Endothelial cell of umbilical vein (primary cell): ENCODE results near the gene TMCO2. TPM values are rescaled to one million over a fixed set of nuclear protein-coding genes. Genes with fewer than 3 reads are reported as not detected.

Source experiments
- BruUV-seq: library from RNA; stranded (reverse); fragments of 400-500 nt; replicated peaks from 2 replicates; lab custom pipeline; 2021; lab: Mats Ljungman, UMichigan
- CTCF ChIA-PET: fragments of 300-600, 350-600 bp; sonication (Branson Sonifier 250); formaldehyde crosslinking; loops from one replicate; lab custom pipeline; 2021; ENCODE audit warnings: antibody characterized with exemption, inconsistent platforms; lab: Charles Lee
- POLR2A ChIA-PET: fragments of 300-600, 350-600 bp; sonication (Branson Sonifier 250); formaldehyde crosslinking; loops from one replicate; lab custom pipeline; 2021; ENCODE audit warnings: antibody characterized with exemption, inconsistent platforms; lab: Charles Lee
- DNase-seq: peaks from one replicate; pipeline ENCODE4 v3.0.0-alpha.2; 2011; ENCODE audit warnings: low read depth, low spot score
- FAIRE-seq: peaks from 2 replicates; lab custom pipeline; 2011; peaks lifted over from hg19 to GRCh38; lab: Jason Lieb, UNC
- H2AFZ ChIP-seq: 2 replicates; pipeline ENCODE4 v1.6.0; 2012; ENCODE audit warnings: low read depth, low read length, control low read depth, inconsistent platforms
- H3K27ac ChIP-seq: 2 replicates; pipeline ENCODE4 v1.5.1; 2011; ENCODE audit warnings: low read depth, mild to moderate bottlenecking, control low read depth, low read length, moderate library complexity; ENCODE audit not compliant: insufficient read depth
- H3K27me3 ChIP-seq, 2 experiments: 2 replicates each; pipeline versions ENCODE4 v1.6.0 to v1.6.1; 2011; ENCODE audit warnings: low read length in 2 of 2, mixed read lengths in 1 of 2; ENCODE audit not compliant: control insufficient read depth in 2 of 2, insufficient read depth in 2 of 2
- H3K36me3 ChIP-seq, 2 experiments: 2 replicates in 1 of 2; 3 replicates in 1 of 2; pipeline ENCODE4 v1.5.1; 2011; ENCODE audit warnings: low read length in 2 of 2, mild to moderate bottlenecking in 1 of 2, moderate library complexity in 1 of 2; ENCODE audit not compliant: control insufficient read depth in 2 of 2, insufficient read depth in 2 of 2; ENCODE audit errors: extremely low read depth in 1 of 2
- H3K4me1 ChIP-seq: 3 replicates; pipeline ENCODE4 v1.5.1; 2011; ENCODE audit warnings: mild to moderate bottlenecking, low read length; ENCODE audit not compliant: control insufficient read depth, insufficient read depth; ENCODE audit errors: extremely low read depth
- H3K4me2 ChIP-seq: 2 replicates; pipeline ENCODE4 v1.6.1; 2011; ENCODE audit warnings: low read length, control low read depth, mixed read lengths; ENCODE audit not compliant: insufficient read depth
- H3K4me3 ChIP-seq, 3 experiments: fragments of 200-600 bp in 1 of 3; sonication (generic), shearing (Covaris generic) in 1 of 3; replicated peaks in 1 of 3; 2 replicates each; pipeline ENCODE4 v1.5.1; 2011 to 2016; ENCODE audit warnings: control low read depth in 3 of 3, low read length in 3 of 3, mild to moderate bottlenecking in 2 of 3, inconsistent platforms in 1 of 3, low read depth in 1 of 3, moderate library complexity in 1 of 3; ENCODE audit not compliant: insufficient read depth in 1 of 3
- H3K79me2 ChIP-seq: 2 replicates; pipeline ENCODE4 v1.6.0; 2012; ENCODE audit warnings: low read length, inconsistent platforms; ENCODE audit not compliant: control insufficient read depth, insufficient read depth
- H3K9ac ChIP-seq: replicated peaks from 2 replicates; pipeline ENCODE3; 2011; ENCODE audit warnings: low read length, control low read depth; ENCODE audit not compliant: insufficient read depth; ENCODE audit errors: extremely low read depth
- H3K9me1 ChIP-seq: replicated peaks from 3 replicates; pipeline ENCODE4 v1.6.0; 2011; ENCODE audit warnings: mild to moderate bottlenecking, low read length; ENCODE audit not compliant: control insufficient read depth, insufficient read depth; ENCODE audit errors: extremely low read depth
- H3K9me3 ChIP-seq: replicated peaks from 2 replicates; pipeline ENCODE4 v1.5.1; 2012; ENCODE audit warnings: low read length, inconsistent platforms; ENCODE audit not compliant: control insufficient read depth, insufficient read depth
- H4K20me1 ChIP-seq: replicated peaks from 2 replicates; pipeline ENCODE3; 2011; ENCODE audit warnings: mild to moderate bottlenecking, low read length; ENCODE audit not compliant: control insufficient read depth, insufficient read depth; ENCODE audit errors: extremely low read depth
- CTCF ChIP-seq, 2 donors: IDR thresholded peaks; 1 replicate in 1 of 2; 2 replicates in 1 of 2; pipeline ENCODE4 v1.5.1; 2011; ENCODE audit warnings: low read length in 2 of 2, mild to moderate bottlenecking in 2 of 2, moderate library complexity in 2 of 2, control low read depth in 1 of 2, inconsistent platforms in 1 of 2, low read depth in 1 of 2; ENCODE audit not compliant: insufficient read depth in 1 of 2; ENCODE audit errors: extremely low read depth in 1 of 2
- EZH2 ChIP-seq: IDR thresholded peaks from 2 replicates; pipeline ENCODE4 v1.6.1; 2012; ENCODE audit warnings: borderline replicate concordance, low read depth, mild to moderate bottlenecking, moderate library complexity, low read length, inconsistent platforms; ENCODE audit not compliant: severe bottlenecking
- FOS ChIP-seq: IDR thresholded peaks from 2 replicates; pipeline ENCODE4 v1.6.1; 2011; ENCODE audit warnings: mild to moderate bottlenecking, low read length, moderate library complexity, borderline replicate concordance; ENCODE audit not compliant: insufficient read depth
- GATA2 ChIP-seq: IDR thresholded peaks from 2 replicates; pipeline ENCODE4 v1.7.0; 2011; ENCODE audit warnings: low read depth, mild to moderate bottlenecking, moderate library complexity, mixed read lengths, low read length; ENCODE audit not compliant: insufficient read length, insufficient read depth
- JUN ChIP-seq: IDR thresholded peaks from 2 replicates; pipeline ENCODE4 v1.6.1; 2011; ENCODE audit warnings: borderline replicate concordance, low read depth; ENCODE audit not compliant: insufficient read length, insufficient read depth
- MAX ChIP-seq: IDR thresholded peaks from 2 replicates; pipeline ENCODE4 v1.6.1; 2011; ENCODE audit not compliant: insufficient read depth, insufficient read length
- MYC ChIP-seq: IDR thresholded peaks from one replicate; pipeline ENCODE4 v1.6.1; 2011; ENCODE audit warnings: mild to moderate bottlenecking, low read depth, low read length
- POLR2A ChIP-seq: IDR thresholded peaks from 2 replicates; pipeline ENCODE4 v1.6.1; 2012; ENCODE audit warnings: low read depth, mild to moderate bottlenecking, control low read depth, low read length
- POLR2AphosphoS5 ChIP-seq: IDR thresholded peaks from 2 replicates; pipeline ENCODE4 v1.6.1; 2012; ENCODE audit warnings: low read depth, mild to moderate bottlenecking, control low read depth, low read length, moderate library complexity; ENCODE audit not compliant: insufficient read depth
- dilution Hi-C: fragments of 300-500 bp; cut with MboI; formaldehyde crosslinking; loops from one replicate; pipeline ENCODE4 v1.15.0; 2019; ENCODE audit warnings: low sequenced_read_pairs; ENCODE audit not compliant: extremely low pct_ligation_motif_present
- intact Hi-C: fragments of 100-400 bp; cut with micrococcal nuclease; formaldehyde crosslinking; loops from one replicate; pipeline ENCODE4 v1.10.0; 2022
- polyA plus RNA-seq, 4 experiments: library from polyadenylated mRNA; depleted of rRNA in 3 of 4; stranded (reverse) in 3 of 4; unstranded in 1 of 4; fragments of >200 nt; gene quantifications; 2 replicates each; pipeline versions ENCODE4 v1.2.1 to v1.2.3, GENCODE V29; 2011 to 2012; ENCODE audit warnings: missing spikeins in 1 of 4
- total RNA-seq: library from RNA; stranded (reverse); gene quantifications from 2 replicates; pipeline ENCODE4 v1.2.3, GENCODE V29; 2021

The TMCO2 gene
- total and polyA plus RNA-seq, 2 donors (not counting 3 experiments of a cell fraction or from before 2014, with no cell fraction given): not detected

GRCh38 chr1:40257688-40258444 is 10.1 kb downstream of the TMCO2 start, which contains the start of gene ZMPSTE24:
TSS of gene ZMPSTE24 (plus strand) at chr1:40258236. CDS start at chr1:40258272, 36 bp downstream.
- H3K27me3 ChIP-seq: no peaks in the 10 kb centered on the region
- H3K9me3 ChIP-seq: no peaks in the 10 kb centered on the region
- DNase-seq (peak; percentile 95), FAIRE-seq (peak; percentile 99)
- intact Hi-C loops: loop anchor here (1.0 to 5.0 kb wide), 4 partner anchors 57 to 216 kb away; partner anchors contain the start of genes CAP1 and RLF
- CTCF ChIA-PET: interaction anchor here (0.9 to 1.9 kb wide), 7 partner anchors 10 to 114 kb away, joined by 3 to 6 read pairs (median 6); partner anchors contain the start of gene TMCO2
- H3K4me3 ChIP-seq: peak within 1 kb of the TSS; percentile 59 to 91 (median 89)
- no TSS peak for BruUV-seq
- peaks cover 29% of the 10 kb centered on the region for H3K79me2 ChIP-seq
- peak within 1 kb of the TSS; percentile 87 for H2AFZ ChIP-seq
- TF ChIP-seq CTCF (IDR thresholded peaks at IDR 0.05; ENCODE audit: extremely low read depth in 1 of 2, insufficient read depth in 1 of 2, low read depth in 1 of 2, low read length in 2 of 2): no peak
- no peak for TF ChIP-seq FOS
- TF ChIP-seq EZH2: no peak
- no peak for TF ChIP-seq MAX
- no peak for TF ChIP-seq GATA2
- TF ChIP-seq MYC: peak; percentile 82
- no peak for TF ChIP-seq JUN
- peak; percentile 88 for TF ChIP-seq POLR2A
- TF ChIP-seq POLR2AphosphoS5: peak; percentile 83
- H3K36me3 ChIP-seq: peaks cover 6 to 8% of the 10 kb centered on the region in 2 experiments
- POLR2A ChIA-PET: interaction anchor here (0.7 kb wide), 2 partner anchors 198 to 519 kb away, joined by 3 to 5 read pairs; partner anchors contain the start of gene PPIE
- peak within 1 kb of the TSS; percentile 86 for H3K27ac ChIP-seq
- H4K20me1 ChIP-seq: no peaks in the 10 kb centered on the region
- H3K9ac ChIP-seq: peak within 1 kb of the TSS; percentile 99
- dilution Hi-C loops: no loop called here
- H3K4me2 ChIP-seq: peak within 1 kb of the TSS; percentile 89
- H3K4me1 ChIP-seq: peaks cover 9% of the 10 kb centered on the region
- no peaks in the 10 kb centered on the region for H3K9me1 ChIP-seq
